HG03469 (cell line): Measurements from ENCODE around the gene TSPAN3.

Experiments
- ATAC-seq: cut with Tn5 transposase; IDR thresholded peaks from one replicate; pipeline ENCODE4 v1.9.1; 2021; ENCODE audit warnings: mild to moderate bottlenecking, moderate library complexity, moderate number of reproducible peaks; ENCODE audit not compliant: unreplicated experiment

The TSPAN3 gene

DNA sequence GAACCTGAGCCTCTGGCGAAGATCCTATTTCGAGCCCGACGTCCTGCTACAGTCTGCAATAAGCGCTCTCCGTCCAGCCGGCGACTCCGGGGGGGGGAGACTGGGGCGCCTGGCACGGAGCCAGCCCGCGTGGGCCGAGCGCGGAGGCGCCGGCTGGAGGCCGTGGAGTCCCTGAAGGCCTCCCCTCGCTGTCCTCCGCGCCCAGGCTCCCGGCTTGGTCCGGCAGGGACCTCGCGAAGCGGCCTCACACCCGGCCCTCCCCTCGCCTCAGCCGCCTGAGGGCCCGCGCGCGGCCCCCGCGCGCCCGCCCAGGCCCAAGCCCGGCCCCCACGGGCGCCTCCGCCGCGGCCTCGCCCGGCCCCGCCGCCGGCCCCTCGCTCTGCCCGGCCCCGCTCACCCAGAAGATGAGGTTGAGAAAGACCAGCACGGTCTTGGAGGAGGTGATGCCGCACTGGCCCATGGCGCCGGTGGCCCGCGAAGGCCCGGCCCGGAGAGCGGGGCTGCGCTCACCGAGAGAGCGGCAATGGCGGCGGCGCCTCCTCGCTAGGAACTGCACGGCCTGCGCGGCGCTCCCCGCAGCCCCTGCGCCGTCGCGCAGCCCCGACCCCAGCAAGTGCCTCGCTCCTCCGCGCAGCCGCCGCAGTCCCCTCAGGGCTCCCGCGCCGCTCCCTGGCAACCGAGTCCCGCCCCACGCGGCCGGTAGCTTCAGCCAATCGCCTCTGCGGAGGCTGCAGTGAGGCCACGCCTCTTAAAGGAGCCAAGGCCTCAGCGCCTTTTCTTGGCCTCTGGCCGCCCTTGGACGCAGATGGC lies at the start of gene TSPAN3:
Gene TSPAN3 (minus strand): TSS at position 615 of the 810 bp plus-strand sequence. CDS start 155 bp downstream, at position 460.
- peak; percentile 84 for ATAC-seq

DNA sequence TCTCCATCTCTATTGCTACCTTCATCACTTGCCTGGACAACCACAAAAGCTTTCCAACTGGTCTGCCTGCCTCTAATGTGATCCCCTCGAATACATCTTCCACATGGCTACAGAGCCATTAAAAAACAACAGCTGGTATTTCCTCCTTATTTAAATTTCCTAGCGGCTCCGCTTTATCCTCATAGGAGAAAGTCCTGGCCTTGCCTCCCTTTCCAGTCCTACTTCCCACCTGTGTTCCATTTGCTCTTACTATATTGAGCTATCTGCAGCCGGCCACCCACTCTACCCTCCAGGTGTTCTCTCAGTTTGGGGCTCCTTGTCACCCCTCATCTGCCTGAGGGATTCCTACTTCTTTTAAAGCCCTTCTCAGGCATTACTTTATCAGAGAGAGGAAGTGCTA lies 49.7 kb upstream of the TSPAN3 start:
- no peak for ATAC-seq

DNA sequence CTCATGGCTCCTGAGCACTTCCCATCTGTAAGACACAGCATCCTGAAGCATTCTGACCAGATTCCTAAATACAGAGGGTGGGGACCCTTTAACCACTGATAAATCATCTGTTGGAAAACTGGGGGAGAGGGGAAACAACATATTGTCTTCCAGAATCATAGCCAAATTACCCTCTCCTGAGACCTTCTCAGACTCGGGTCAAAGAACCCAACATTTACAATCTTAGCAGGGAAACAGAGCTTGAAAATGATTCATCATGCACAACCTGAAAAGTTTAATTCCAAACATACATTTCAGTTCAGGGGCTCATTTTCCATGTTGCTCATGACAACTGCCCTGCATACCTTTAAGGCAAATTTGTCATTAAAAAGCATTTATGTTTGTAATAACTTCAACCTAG lies 48.5 kb upstream of the TSPAN3 start:
- ATAC-seq = no peak

DNA sequence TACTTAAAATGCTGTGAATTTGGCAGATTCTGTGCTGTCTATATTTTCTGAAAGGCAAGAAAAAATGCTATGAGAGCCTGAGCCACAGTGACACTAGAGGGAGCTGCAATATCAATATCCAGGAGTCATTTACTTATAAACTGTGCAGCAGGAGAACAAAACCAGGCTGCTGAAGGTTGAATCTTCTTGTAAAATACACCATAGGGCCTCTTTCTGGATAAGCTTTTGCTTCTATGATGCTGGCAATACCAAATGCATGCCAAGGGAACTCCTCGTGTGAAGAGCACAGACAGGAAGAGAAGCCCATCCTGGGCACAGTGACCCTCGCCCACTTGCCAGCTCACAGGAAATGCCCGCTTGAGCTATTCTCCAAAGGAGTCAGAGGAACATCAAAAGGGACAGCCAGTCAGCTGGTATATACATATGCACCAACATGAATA lies 48.0 kb upstream of the TSPAN3 start:
- ATAC-seq = no peak

DNA sequence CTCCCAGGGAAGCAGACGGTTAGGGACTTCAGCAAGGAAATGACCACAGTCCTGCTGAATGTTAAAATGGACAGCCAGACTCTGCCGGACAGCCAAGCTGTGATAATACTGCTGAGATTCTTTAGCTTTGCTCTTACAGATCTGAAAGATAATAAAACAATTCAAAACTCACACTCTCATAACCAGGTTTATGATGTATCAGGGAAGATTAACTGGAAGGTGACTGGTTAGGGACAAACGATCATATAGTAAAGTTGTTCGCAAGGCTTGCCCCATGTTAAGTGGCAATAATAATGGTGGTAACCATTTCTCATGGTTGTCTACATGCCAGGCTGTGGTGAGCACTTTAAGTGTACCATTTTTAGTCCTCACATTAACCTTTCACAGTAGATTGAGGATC lies 44.3 kb upstream of the TSPAN3 start:
- no peak for ATAC-seq

DNA sequence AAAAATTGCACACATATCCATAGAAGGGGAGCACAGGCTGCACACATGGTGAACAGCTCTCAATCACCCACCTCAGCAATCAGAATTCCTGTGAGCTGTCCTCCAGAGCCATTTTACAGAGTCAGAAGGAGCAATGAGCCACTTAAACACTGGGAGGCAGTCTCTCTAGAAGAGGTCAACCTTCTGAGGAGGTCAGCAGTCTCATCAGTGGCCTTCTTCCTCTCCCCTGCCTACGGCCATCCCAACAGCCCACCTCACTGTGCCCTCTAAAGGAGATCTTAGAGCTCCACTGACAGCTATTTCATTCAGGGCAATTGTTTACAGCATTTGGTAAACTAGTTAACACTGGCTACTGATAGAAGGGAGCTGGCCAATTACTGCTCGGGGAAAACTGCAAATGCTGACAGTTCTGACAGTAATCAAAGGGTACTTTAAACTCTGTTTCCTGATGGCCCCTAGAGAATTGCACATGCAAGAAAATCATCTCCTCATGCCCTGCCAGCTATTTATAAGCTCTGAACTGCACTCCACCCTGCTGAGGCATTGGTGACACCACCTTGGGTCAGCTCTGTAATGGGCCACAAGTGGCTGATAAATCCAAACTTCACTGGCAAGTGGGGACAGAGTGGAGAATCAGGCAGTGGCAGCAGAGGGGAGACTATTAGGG lies 42.1 kb upstream of the TSPAN3 start:
- ATAC-seq = no peak

DNA sequence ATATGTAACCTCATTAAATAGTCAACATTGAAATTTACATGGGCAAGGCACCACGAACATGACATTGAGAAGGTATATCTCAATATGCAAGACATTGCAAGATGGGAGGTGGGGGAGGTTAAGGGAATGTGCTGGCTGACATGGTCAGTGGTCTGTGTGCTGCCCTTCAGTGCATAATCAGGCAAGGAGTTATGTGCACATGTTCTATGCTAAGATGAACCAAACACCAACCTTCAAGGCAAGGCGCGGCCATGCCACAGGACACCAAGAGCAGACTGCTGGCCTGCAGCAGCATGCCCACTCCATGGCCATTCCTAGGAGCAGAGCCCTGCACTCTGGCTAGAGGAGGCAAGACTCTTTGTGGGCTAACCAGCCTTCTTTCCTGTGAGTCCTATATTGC lies 40.9 kb upstream of the TSPAN3 start:
- ATAC-seq = no peak

DNA sequence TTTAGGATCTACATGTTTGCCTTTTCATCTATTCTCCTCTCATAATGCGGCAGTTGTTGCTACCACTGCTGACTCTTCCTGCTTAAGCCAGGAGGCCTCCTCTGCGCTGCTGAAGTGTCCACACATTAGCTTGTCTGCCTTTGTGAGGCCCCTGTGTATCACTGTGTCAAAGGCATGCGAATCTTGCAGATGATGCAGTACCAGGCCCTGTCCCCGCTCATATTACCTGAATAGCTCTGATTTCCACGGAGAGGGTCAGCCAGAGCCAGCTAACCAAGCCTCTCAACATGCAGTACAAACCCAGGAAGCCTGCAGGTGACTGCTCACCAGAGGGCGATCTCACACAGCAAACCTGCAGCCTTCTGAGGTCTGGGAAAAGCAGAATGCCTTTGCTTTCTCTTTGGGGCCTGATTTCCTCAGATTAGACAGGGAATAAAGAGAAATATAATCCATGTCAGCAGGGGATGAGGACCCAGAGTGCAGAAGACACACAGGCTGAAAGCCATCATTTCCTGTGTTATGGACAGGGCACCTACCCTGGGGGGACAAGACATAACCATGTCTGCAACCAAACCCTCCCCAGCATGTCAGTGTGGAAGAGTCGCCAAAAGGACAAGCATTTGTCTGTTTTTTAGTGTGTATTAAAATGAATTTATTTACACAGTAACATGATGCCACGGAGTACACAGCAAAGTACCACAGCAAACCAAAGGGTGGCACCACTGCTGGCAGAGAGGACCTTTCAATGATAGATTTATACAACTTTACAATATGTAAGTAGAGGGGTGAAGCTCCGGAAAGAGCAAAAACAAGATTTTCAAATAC lies 36.8 kb upstream of the TSPAN3 start:
- ATAC-seq = no peak

DNA sequence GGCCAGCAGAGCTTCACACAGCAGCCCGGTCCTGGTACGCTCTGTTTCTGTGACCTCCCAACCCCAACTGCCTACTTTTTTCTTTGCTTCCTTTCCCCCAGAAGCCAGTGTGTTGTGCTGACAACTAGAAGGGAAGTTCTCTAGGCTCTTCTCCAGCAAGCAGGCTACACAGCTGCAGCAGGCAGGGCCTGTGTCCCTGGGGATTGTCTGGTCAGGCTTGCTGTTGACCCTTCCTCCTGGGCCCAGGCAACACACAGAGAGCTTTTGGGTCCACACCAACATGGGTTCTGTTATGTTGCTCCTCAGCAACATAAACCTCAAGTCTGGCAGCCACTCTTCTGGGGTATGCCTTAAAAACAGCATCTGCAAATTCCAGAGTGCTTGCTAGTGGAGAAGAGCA lies 36.2 kb upstream of the TSPAN3 start:
- no peak for ATAC-seq

DNA sequence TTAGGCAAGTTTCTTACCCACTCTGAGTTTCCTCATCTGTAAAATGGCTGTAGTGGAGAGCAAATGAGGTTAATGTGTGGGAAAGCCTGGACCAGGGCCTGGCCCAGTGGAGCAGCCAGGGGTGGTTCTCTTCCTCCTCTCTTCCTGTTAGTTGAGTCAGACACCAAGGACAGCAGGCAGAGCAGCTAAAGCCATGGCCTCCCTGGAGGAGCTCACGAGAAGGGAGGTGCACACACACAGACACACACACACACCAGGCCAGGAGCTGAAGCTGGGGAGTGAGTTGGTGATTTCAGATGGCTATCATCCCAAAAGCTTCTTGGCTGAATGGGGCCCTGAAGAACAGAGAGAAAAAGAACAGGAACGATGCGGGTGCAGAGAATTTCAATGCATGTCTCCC lies 33.2 kb upstream of the TSPAN3 start:
- no peak for ATAC-seq

DNA sequence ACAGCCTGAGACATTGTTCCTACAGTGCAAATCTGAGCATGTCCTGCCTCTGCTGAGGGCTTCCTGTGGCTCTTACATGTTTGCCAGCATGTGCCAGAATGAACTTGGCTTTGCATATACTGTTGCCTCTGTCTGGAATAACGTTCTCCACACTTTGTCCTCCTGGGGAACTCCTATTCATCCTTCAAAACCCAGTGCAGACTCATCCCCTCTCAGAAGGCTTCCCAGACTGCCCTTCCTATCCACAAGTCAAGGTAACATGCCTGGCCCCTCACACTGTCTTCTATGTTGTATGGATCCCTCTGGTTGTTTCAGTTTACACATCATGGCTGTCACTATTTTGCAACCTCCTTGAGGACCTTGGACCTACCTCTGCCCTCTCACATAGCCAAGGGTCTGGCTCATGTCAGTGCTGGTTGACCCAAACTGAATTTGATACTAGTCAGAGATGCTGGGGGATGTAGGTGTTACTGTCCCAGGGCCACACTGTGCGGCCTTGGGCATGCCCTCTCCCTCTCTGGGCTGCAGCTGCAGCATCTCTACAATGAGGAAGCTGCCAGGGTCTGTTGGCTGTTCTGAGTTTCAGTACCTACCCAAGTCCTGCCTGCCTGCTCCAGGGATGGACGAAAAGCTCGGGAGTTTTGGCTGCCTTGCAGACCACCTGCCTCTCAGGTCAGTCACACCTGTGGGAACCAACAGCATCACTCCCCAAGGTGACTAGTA lies 29.0 kb upstream of the TSPAN3 start:
- no peak for ATAC-seq

DNA sequence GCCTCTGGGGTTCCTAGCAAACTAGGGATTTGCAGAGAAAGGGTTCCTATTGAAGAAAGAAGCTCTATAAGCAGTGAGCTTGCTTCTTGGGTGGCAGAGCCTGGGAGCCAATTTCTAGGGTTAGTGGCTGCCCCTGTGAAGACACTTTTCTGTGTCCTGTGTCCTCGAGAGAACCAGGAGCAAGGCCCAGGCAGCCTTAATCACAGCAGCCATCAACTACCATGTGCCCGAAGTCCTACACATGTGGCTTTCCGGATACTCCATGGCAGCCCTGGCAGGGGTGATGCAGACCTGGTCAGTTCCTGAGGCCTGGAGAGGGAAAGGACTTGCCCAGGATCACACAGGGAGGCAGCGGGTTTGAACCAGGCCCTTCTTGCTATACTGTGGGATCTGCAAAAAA lies 27.7 kb upstream of the TSPAN3 start:
- no peak for ATAC-seq

DNA sequence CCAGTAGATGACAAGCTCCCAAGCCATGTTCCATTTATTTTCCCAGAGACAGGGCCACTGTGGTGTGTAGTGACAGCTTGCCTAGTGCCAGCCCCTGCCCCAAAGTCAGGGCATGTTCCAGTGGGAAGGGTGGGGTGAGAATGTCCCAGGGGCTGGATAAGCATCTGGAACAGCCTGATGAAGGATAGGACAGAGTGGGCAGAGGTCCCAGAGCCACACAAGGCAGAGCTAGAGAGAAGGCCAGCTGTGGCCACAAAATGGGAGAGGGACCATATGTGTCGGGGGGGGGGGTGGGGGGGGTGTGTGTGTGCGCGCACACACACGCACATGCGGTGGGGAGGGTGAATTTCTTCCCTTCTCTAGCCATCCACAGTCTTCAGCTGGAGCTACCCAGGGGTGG lies 27.0 kb upstream of the TSPAN3 start:
- no peak for ATAC-seq

DNA sequence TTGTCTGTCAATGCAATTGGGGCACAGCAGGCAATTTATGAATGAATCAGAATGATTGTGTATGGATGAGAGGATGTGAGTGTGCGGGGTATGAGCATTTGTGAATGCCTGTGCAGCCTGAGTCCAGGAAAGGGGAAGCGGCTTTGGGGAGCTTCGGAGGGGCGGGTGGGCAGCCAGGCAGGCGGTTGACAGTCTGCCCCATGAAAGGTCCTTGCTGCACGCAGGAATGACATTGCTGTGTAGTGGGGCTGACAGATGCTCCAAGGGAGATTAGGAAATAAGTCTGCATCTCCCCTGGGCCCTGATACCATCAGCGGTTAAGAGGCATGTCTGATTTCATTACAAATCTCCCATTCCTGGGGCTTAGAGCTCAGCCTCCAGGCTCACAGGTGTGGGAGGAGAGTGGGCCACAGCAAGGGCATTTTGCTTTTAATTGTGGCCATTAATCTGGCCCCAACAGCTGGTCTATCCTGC lies 26.4 kb upstream of the TSPAN3 start:
- no peak for ATAC-seq

DNA sequence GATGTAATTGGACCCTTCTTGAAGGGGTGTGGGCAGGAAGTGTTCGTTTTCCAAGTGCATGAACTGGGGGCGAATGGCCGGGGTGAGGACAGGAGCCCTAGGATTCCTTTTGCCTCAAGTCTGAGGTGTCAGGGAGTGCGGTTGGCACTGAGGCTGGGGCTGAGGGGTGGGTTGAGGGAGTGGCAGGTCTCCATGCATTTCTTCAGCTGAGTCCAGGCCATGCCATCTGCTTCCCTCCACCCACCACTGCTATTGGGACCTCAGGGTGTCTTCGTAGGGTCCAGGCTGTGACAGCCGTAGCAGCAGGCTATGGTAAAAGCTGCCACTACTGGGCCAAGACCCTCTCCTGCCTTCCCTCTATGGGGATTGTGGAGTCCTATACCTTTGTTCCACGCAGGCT lies 25.6 kb upstream of the TSPAN3 start:
- ATAC-seq = no peak

DNA sequence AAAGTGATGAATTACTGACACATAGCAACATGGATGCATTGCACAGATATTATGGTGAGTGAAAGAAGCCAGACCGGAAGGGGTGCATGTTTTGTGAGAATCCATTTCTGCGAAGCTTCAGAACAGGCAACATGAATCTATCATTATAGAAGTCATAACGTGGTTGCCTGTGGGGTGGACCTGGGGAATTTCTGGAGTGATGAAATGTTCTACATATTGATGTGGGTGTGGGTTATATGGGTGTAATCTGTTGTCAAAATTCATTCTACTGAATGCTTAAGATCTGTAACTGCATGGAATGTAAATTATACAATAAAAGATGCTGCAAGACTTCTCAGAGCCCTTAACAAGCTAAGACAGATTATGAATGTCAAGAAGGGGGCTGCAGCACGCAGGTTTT lies 25.2 kb upstream of the TSPAN3 start:
- ATAC-seq = no peak

DNA sequence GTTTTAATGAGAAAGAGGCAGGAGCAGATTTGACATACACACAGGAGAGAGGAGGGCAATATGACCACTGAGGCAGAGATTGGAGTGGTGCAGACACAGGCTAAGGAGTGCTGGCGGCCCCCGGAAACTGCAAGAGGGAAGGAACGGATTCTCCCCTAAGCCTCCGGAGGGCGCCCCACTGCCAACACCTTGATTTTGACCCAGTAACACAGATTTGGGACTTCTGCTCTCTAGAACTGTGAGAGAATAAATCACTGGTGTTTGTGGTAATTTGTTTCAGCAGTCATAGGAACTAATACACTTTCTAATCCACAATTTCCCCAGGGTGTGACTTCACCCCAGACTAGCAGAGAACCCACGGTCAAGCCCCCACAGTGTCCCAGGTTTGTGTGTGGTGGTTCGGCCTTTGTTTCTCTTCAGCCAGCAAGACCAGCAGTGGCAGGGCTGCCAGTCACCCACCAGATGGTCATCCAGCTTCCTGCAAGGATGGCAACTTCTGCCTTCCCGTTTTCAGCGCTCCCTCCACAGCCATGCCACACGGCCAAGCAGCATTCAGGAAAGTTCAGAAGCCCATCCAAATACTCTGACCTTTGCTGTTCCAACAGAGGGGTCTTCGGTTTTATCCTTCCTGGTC lies 23.6 kb upstream of the TSPAN3 start:
- no peak for ATAC-seq

DNA sequence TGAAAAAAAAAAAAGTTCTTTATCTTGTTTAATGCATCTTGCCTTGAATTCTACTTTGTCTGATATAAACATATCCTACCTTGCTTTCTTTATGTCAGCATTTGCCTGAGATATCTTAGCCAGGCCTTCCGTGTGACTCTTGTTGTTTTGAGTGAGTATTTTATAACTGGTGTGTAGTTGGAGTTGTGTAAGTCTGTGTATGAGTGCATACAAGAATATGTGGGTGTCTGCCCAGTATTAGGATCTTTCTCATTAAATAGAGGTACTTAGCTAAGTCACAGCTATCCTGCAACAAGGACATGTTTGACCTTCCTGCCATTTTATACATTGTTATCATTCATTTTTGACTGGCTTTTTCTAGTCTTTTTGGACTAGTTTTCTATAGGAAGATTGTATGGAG lies 22.5 kb upstream of the TSPAN3 start:
- no peak for ATAC-seq

DNA sequence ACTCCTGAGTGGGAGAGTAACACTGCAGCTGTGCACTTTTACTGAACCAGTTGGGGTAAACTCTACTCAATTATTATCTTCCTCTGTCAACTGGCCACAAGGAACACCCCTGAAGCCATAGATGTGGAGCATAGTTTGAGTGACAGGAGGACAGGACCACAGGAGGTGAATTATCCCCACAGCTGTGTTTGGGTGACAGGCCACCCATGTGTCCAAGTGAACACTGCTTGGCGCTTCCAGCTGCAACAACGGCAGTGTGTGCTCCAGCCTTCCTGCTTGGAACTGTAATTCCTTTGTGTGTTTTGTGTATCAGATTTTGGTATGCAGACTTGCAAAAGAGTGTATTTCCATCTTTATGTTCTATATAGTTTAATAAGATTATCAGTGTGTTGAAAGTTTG lies 20.2 kb upstream of the TSPAN3 start:
- no peak for ATAC-seq

DNA sequence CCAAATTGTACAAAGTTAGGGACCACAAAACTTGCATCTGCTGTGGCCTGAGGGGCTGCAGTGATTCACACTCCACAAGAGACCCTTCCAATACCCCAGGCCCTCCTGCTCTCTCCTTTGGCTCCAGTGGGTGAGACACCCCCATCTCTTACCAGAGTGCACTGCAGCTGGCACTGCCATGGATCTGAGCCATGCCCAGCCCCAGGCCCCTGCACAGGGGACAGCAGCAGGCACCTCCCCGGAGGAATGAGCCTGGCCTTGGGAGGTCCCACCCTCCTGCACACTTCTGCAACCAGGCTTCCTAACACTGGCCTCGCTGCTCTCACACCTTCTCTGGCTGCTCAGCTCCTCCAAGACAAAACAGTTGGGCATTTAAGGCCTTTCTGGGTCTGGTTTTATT lies 16.3 kb upstream of the TSPAN3 start:
- ATAC-seq = no peak
